NAMALWA (cell line): Measurements from ENCODE around the gene WNT7B.

Experiments
- DNase-seq: peaks from one replicate; pipeline ENCODE4 v3.0.0-alpha.2; 2015; ENCODE audit warnings: low spot score

WNT7B gene

GRCh38 chr22:45977003-45977411, at the start of gene WNT7B:
Gene WNT7B (minus strand): TSS chr22:45977162. CDS start chr22:45976754, 408 bp downstream.
- DNase-seq = no peak

GRCh38 chr22:46025973-46026898, 49.3 kb upstream of the WNT7B start:
- no peak for DNase-seq

- DNase-seq = no peak
These were observed 48.4 kb upstream of the WNT7B start for GRCh38 chr22:46025225-46025972.

- no peak for DNase-seq
These were observed 47.3 kb upstream of the WNT7B start for GRCh38 chr22:46024136-46024840.

- no peak for DNase-seq
These were observed 46.6 kb upstream of the WNT7B start for GRCh38 chr22:46023558-46023981.

GRCh38 chr22:46022881-46023512, 46.0 kb upstream of the WNT7B start:
- DNase-seq = no peak

- no peak for DNase-seq
These were observed 44.6 kb upstream of the WNT7B start for GRCh38 chr22:46021577-46021976.

- no peak for DNase-seq
These were observed 42.4 kb upstream of the WNT7B start for GRCh38 chr22:46019351-46019750.

GRCh38 chr22:46018859-46019258, 41.9 kb upstream of the WNT7B start:
- DNase-seq = no peak

- no peak for DNase-seq
These were observed 40.2 kb upstream of the WNT7B start for GRCh38 chr22:46017166-46017565.

GRCh38 chr22:46013460-46014416, 36.8 kb upstream of the WNT7B start:
- peak; percentile 79 for DNase-seq

- no peak for DNase-seq
These were observed 35.9 kb upstream of the WNT7B start for GRCh38 chr22:46012881-46013281.

GRCh38 chr22:46012182-46012880, 35.4 kb upstream of the WNT7B start:
- no peak for DNase-seq

GRCh38 chr22:46011627-46012181, 34.7 kb upstream of the WNT7B start:
- DNase-seq = no peak

- no peak for DNase-seq
These were observed 34.1 kb upstream of the WNT7B start for GRCh38 chr22:46010951-46011626.

- DNase-seq = peak; percentile 29
These were observed 33.4 kb upstream of the WNT7B start for GRCh38 chr22:46010207-46010867.

- no peak for DNase-seq
These were observed 32.8 kb upstream of the WNT7B start for GRCh38 chr22:46009730-46010129.

- no peak for DNase-seq
These were observed 32.1 kb upstream of the WNT7B start for GRCh38 chr22:46008836-46009596.
